Activated CD4-positive, alpha-beta T cell treated with anti-CD3 and anti-CD28 coated beads, Interleukin-2, Interleukin-4, amounts not matched to agents 100 ng/mL and 50 ng/mL, durations not matched to agents 16 hours and 8 hours (primary cell): ENCODE results near the gene PCBD1.
"Not testable (repeated sequence)": the region's sequence is repeated elsewhere in the genome, so short reads cannot be mapped to it uniquely, and the experiment has no call there.

ENCODE experiments used
- DNase-seq: peaks from one replicate; pipeline ENCODE4 v3.0.0-alpha.2; 2020; ENCODE audit warnings: low spot score

The PCBD1 gene

DNA sequence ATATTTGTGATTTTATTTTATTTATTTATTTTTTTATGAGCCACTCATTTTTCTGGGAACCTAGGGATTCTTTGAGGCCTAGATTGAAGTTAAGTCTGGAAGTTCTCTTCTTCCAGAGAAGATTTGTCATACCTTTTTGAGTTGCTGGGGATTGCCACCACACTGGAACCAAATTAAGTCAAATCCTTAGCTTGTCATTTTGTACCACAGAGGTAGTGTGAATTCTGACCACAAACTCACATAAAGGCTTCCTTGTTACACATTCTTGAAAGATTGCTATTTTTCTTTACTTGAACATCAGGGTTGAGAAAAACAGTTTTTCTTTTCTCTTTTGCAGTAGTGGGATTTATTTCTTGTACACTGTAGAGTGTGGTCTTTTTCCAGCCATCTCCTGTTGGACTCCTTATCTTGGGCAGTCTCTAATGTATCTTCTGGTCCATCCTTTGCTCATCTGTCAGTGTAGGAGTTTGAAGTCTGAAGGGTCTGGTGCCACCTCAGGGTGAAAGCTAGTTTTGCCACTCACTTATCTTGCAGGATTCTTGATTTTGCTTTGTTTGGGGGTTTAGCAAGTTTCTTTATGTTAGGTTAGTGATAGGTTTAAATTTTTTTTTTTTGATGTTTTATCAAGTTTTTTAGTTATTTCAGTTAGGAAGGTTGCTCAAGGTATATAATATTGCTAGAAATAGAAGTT lies 24.8 kb downstream of the PCBD1 start:
- DNase-seq = no peak

DNA sequence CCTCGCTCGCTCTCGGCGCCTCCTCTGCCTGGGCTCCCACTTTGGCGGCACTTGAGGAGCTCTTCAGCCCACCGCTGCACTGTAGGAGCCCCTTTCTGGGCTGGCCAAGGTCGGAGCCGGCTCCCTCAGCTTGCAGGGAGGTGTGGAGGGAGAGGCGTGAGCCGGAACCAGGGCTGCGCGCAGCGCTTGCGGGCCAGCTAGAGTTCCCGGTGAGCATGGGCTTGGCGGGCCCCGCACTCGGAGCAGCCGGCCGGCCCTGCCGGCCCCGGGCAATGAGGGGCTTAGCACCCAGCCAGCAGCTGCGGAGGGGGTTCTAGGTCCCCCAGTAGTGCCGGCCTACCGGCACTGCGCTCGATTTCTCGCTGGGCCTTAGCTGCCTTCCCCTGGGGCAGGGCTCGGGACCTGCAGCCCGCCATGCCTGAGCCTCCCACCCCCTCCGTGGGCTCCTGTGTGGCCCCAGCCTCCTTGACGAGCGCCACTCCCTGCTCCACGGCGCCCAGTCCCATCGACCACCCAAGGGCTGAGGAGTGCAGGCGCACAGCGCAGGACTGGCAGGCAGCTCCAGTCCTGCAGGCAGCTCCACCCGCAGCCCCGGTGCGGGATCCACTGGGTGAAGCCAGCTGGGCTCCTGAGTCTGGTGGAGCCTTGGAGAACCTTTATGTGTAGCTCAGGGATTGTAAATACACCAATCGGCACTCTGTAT lies 26.7 kb downstream of the PCBD1 start:
- DNase-seq = not testable (repeated sequence)

DNA sequence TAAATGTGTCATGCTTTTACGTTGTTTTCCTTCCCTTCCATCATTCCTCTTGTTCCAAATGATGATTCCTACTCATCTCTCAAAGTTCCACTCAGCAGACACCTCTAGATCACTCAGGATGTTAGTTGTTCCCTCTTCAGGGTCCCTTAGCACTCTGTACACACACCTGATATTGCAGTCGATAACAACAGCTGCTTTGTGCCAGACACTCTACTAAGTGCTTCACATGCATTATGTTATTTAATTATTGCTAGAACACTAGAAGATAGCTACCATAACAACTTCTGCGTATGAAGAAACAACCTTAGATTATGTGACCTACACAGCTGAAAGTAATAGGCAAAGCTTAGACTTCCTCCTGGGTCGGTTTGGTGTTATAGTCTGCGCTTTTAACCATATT lies 29.6 kb downstream of the PCBD1 start:
- no peak for DNase-seq

- no peak for DNase-seq
Measured at GRCh38 chr10:70856454-70856853, 31.9 kb downstream of the PCBD1 start.

DNA sequence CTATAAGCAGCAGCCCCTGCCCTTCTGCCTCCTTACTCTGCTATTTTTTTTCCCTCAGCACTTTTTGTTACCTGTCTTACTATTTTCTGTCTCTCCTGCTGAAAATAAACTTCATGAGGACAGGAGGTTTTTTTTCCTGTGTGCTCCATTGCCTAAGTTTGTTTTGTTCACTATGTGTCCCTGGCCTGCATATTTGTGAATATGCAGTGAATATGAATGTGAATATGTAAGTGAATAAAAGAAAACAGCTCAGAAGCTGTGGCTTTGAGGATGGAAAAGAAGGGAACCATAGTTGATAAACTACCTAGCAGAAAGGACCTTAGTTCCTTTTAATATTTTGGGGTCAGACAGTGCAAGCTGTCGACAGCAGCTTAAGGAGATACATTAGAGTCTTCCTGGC lies 34.9 kb downstream of the PCBD1 start:
- DNase-seq = no peak

- no peak for DNase-seq
Measured at GRCh38 chr10:70853038-70853437, 35.3 kb downstream of the PCBD1 start.

GRCh38 chr10:70851597-70852475 lies 36.5 kb downstream of the PCBD1 start:
- no peak for DNase-seq

GRCh38 chr10:70850097-70850496 lies 38.3 kb downstream of the PCBD1 start:
- no peak for DNase-seq

- no peak for DNase-seq
Measured at GRCh38 chr10:70849582-70850016, 38.8 kb downstream of the PCBD1 start.

DNA sequence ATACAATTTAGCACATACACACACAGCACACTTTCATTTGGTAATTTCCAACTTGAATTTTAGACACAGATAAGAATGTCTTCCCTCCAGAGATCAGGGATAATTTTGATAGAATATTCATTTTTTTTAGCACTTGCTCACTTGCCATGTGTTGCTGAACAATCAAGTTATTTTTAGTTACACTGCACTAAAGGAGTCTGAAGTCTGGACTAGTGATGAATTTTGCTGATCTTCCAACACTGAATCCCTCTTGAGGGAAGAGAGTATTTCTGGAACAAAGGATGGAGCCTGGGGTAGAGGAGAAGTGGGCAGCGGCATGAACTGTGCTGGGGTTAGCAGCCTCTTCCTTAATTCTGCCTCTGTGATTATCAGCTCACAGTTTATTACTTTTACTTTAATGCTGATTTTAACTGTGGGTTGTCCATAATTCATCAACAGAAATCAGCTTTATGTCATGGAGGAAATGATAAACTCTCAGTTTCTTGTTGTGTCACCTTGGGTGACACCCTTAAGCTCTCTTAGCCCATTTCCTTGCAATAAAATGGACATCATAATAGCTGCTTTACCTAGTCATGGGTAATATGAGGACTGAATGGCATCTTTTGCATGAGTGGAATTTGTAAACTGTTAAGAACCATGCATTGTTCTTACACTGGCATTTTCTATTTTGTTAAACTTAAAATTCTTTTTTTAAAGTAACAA lies 40.6 kb downstream of the PCBD1 start:
- peak; percentile 38 for DNase-seq

GRCh38 chr10:70846795-70847194 lies 41.6 kb downstream of the PCBD1 start:
- DNase-seq = no peak

- DNase-seq = no peak
Measured at GRCh38 chr10:70845816-70846215, 42.5 kb downstream of the PCBD1 start.

GRCh38 chr10:70845256-70845655 lies 43.1 kb downstream of the PCBD1 start:
- DNase-seq = no peak

DNA sequence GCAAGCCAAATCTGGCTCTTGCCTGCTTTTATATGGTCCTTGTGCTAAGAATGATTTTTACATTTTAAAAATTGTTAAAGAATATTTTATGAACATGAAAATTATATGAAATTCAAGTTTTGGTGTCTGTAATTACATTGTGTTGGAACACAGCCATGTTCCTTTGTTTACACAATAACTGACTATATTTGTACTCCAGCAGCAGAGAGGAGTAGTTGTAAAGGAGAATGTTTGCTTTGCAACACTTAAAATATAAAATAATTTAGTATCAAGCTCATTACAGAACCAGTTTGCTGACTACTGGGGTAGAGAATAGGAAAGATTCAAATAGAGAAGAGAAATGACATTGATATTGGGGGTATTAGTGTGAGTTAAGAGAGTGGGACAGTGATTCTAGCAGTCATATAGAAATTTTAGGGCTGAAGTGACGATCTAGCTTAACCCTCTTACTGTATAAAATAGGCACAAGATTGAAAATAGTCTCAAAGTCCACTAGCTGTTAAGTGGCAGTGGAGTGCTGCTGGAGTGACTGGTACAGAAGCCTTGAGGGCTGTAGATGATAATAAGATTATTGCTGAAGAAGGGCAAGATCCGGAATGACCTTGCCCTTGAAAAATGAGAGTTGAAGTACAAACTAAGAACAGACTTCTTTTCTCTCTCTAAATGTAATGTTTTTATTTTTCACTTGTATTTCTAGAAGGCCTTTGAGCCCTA lies 44.4 kb downstream of the PCBD1 start:
- DNase-seq = no peak

GRCh38 chr10:70843333-70843732 lies 45.0 kb downstream of the PCBD1 start:
- DNase-seq = no peak

DNA sequence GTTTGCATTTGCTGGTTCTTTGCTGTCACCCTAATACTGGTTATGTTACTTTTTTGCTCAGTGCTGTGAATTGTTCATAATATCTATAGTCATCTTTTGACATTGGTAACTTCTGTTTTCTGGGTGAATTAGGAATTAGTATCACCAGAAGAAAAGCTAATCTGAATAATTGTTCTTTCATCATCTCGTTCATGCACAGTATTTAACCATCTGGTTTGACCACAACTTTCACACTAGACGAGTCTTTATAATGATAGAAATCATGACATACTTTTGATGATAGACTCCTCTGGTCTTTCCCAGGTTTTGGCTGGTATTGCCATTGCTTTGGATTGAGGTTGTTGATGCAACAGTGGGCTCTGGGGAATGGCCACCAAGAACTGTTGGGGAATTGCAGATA lies 47.5 kb downstream of the PCBD1 start:
- no peak for DNase-seq

GRCh38 chr10:70838270-70838805 lies 50.0 kb downstream of the PCBD1 start:
- no peak for DNase-seq

GRCh38 chr10:70837660-70838059 lies 50.7 kb downstream of the PCBD1 start:
- no peak for DNase-seq

DNA sequence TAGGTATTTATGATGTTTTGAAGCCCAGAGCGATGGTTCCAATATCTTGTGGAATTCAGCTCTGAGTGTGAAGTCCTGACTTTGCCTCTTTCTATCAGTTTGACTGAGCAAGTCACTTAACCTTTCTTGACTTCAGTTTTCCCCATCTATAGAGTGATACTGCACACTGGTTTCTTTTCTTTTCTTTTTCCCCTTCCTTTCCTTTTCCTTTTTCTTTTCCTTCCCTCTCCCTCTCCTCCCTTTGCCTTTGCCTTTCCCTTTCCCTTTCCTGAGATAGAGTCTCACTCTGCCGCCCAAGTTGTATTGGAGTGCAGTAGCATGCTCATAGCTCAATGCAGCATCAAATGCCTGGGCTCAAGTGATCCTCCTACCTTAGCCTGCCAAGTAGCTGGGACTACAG lies 52.0 kb downstream of the PCBD1 start:
- no peak for DNase-seq

DNA sequence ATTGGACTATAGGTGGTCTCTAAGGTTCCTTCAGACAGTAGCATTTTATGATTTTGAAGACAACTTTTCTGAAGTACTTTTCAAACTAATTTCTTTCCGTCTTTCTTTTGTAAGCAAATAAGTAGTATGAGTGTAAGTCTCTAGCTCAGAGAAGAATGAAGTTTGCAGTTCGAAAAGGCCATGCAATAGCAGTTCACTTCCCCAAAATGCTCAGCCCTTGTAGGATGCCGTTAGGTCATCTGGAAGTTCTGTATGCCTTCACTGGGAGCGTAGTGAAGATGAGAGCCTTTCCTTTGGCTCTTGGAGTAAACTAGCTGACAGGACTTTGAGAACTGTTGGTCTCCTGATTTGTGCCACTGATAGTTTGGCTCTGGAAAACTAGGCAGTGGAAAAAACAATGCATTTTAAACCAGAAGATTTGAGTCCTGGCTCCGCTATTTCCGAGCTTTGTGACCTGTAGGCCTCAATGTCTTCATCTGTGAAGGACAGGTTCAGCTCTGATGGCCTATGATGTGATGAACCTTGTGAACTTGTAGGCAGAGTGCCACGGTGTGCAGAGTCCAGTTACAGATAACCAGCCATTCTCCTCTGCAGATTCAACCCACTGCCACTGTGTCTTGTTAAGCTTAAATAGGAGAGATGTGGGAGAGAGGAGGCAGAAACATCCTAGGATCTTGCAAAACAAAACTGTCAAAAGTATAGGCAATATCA lies 53.8 kb downstream of the PCBD1 start:
- no peak for DNase-seq

GRCh38 chr10:70834021-70834420 lies 54.3 kb downstream of the PCBD1 start:
- no peak for DNase-seq
